Endothelial cell of umbilical vein (primary cell): Measurements from ENCODE around the gene AHI1.

Experiments
- CTCF ChIP-seq, 2 donors: IDR thresholded peaks; 1 replicate in 1 of 2; 2 replicates in 1 of 2; pipeline ENCODE4 v1.5.1; 2011; ENCODE audit warnings: low read length in 2 of 2, mild to moderate bottlenecking in 2 of 2, moderate library complexity in 2 of 2, control low read depth in 1 of 2, inconsistent platforms in 1 of 2, low read depth in 1 of 2; ENCODE audit not compliant: insufficient read depth in 1 of 2; ENCODE audit errors: extremely low read depth in 1 of 2
- EZH2 ChIP-seq: IDR thresholded peaks from 2 replicates; pipeline ENCODE4 v1.6.1; 2012; ENCODE audit warnings: borderline replicate concordance, low read depth, mild to moderate bottlenecking, moderate library complexity, low read length, inconsistent platforms; ENCODE audit not compliant: severe bottlenecking
- FOS ChIP-seq: IDR thresholded peaks from 2 replicates; pipeline ENCODE4 v1.6.1; 2011; ENCODE audit warnings: mild to moderate bottlenecking, low read length, moderate library complexity, borderline replicate concordance; ENCODE audit not compliant: insufficient read depth
- GATA2 ChIP-seq: IDR thresholded peaks from 2 replicates; pipeline ENCODE4 v1.7.0; 2011; ENCODE audit warnings: low read depth, mild to moderate bottlenecking, moderate library complexity, mixed read lengths, low read length; ENCODE audit not compliant: insufficient read length, insufficient read depth
- JUN ChIP-seq: IDR thresholded peaks from 2 replicates; pipeline ENCODE4 v1.6.1; 2011; ENCODE audit warnings: borderline replicate concordance, low read depth; ENCODE audit not compliant: insufficient read length, insufficient read depth
- MAX ChIP-seq: IDR thresholded peaks from 2 replicates; pipeline ENCODE4 v1.6.1; 2011; ENCODE audit not compliant: insufficient read depth, insufficient read length
- MYC ChIP-seq: IDR thresholded peaks from one replicate; pipeline ENCODE4 v1.6.1; 2011; ENCODE audit warnings: mild to moderate bottlenecking, low read depth, low read length
- POLR2A ChIP-seq: IDR thresholded peaks from 2 replicates; pipeline ENCODE4 v1.6.1; 2012; ENCODE audit warnings: low read depth, mild to moderate bottlenecking, control low read depth, low read length
- POLR2AphosphoS5 ChIP-seq: IDR thresholded peaks from 2 replicates; pipeline ENCODE4 v1.6.1; 2012; ENCODE audit warnings: low read depth, mild to moderate bottlenecking, control low read depth, low read length, moderate library complexity; ENCODE audit not compliant: insufficient read depth

GRCh38 chr6:135261872-135262725 lies 235.4 kb downstream of the AHI1 start:
- TF ChIP-seq POLR2A (no peak), CTCF (IDR thresholded peaks at IDR 0.05; ENCODE audit: extremely low read depth in 1 of 2, insufficient read depth in 1 of 2, low read depth in 1 of 2, low read length in 2 of 2) (no peak), FOS (no peak), EZH2 (no peak), JUN (no peak), MYC (no peak), GATA2 (no peak), POLR2AphosphoS5 (no peak), MAX (no peak)
